HCT116 (cell line): Measurements from ENCODE around the gene WDR4. TPM values are rescaled to one million over a fixed set of nuclear protein-coding genes. Genes with fewer than 3 reads are reported as not detected.

Experiments used
- ATAC-seq: fragments of 200-7000 bp; cut with Tn5 transposase; 2 replicates; pipeline ENCODE4 v1.9.1; 2020; ENCODE audit warnings: mild to moderate bottlenecking, moderate library complexity
- BruUV-seq: library from RNA; stranded (reverse); fragments of 400-500 nt; replicated peaks from 2 replicates; lab custom pipeline; 2021; lab: Mats Ljungman, UMichigan
- CTCF ChIA-PET: fragments of 300-600 bp; sonication (Branson Sonifier 250); formaldehyde crosslinking; loops from one replicate; lab custom pipeline; 2021; ENCODE audit warnings: antibody characterized with exemption; lab: Charles Lee
- POLR2A ChIA-PET: fragments of 300-600, 350-600 bp; sonication (Branson Sonifier 250); formaldehyde crosslinking; loops from one replicate; lab custom pipeline; 2021; ENCODE audit warnings: antibody characterized with exemption; lab: Charles Lee
- RAD21 ChIA-PET, 2 experiments: fragments of 300-600 bp; sonication (Branson Sonifier 250); formaldehyde crosslinking; loops; one replicate each; lab custom pipeline; 2023; ENCODE audit warnings: low total read pairs in 2 of 2; ENCODE audit not compliant: uncharacterized antibody in 2 of 2, unreplicated experiment in 2 of 2, low non-redundant PET in 1 of 2; lab: Charles Lee
- DNase-seq: peaks from one replicate; pipeline ENCODE4 v3.0.0-alpha.2; 2010; ENCODE audit warnings: low read depth, low spot score
- H2AFZ ChIP-seq: fragments of 200-600 bp; shearing (Covaris generic), sonication (generic); 2 replicates; pipeline ENCODE4 v1.6.1; 2017; ENCODE audit warnings: low read depth, mixed run types, mixed read lengths, antibody characterized with exemption, low read length; ENCODE audit not compliant: poor library complexity, severe bottlenecking
- H3K27ac ChIP-seq: 2 replicates; pipeline ENCODE4 v1.5.1; 2012; ENCODE audit warnings: low read depth, low read length
- H3K27me3 ChIP-seq: fragments of 200-600 bp; sonication (generic); 2 replicates; pipeline ENCODE4 v1.6.1; 2016; ENCODE audit warnings: mixed run types, low read length, mixed read lengths; ENCODE audit not compliant: insufficient read depth
- H3K36me3 ChIP-seq, 2 experiments: fragments of 200-500 bp in 1 of 2; fragments of 200-600 bp in 1 of 2; sonication (Bioruptor generic) in 1 of 2; sonication (generic) in 1 of 2; 2 replicates each; pipeline versions ENCODE4 v1.5.1 to v1.6.1; 2014 to 2016; ENCODE audit warnings: low read length in 2 of 2, inconsistent platforms in 1 of 2, mixed read lengths in 1 of 2, mixed run types in 1 of 2; ENCODE audit not compliant: insufficient read depth in 2 of 2, control insufficient read depth in 1 of 2
- H3K4me1 ChIP-seq, 2 experiments: fragments of 200-600 bp in 1 of 2; sonication (generic) in 1 of 2; 2 replicates each; pipeline versions ENCODE4 v1.5.1 to v1.6.1; 2012 to 2017; ENCODE audit warnings: low read length in 2 of 2, inconsistent platforms in 1 of 2, mild to moderate bottlenecking in 1 of 2, mixed read lengths in 1 of 2, mixed run types in 1 of 2, moderate library complexity in 1 of 2; ENCODE audit not compliant: insufficient read depth in 2 of 2, control insufficient read depth in 1 of 2
- H3K4me2 ChIP-seq: fragments of 200-600 bp; sonication (generic); 2 replicates; pipeline ENCODE4 v1.6.1; 2017; ENCODE audit warnings: mixed run types, low read length, mixed read lengths
- H3K4me3 ChIP-seq, 2 experiments: fragments of 200-600 bp in 1 of 2; sonication (generic) in 1 of 2; replicated peaks in 1 of 2; 2 replicates each; pipeline ENCODE4 v1.5.1; 2011 to 2016; ENCODE audit warnings: low read length in 2 of 2, control low read depth in 1 of 2, low read depth in 1 of 2, mild to moderate bottlenecking in 1 of 2, mixed read lengths in 1 of 2, mixed run types in 1 of 2
- H3K79me2 ChIP-seq: fragments of 200-600 bp; sonication (generic); 2 replicates; pipeline ENCODE4 v1.6.1; 2017; ENCODE audit warnings: mild to moderate bottlenecking, mixed run types, low read length, moderate library complexity, mixed read lengths; ENCODE audit not compliant: insufficient read depth
- H3K9ac ChIP-seq: fragments of 200-600 bp; sonication (generic); 2 replicates; pipeline ENCODE4 v1.6.1; 2016; ENCODE audit warnings: low read length, mixed read lengths
- H3K9me2 ChIP-seq: fragments of 200-600 bp; sonication (generic), shearing (Covaris generic); 2 replicates; pipeline ENCODE4 v1.6.1; 2017; ENCODE audit warnings: mixed run types, mild to moderate bottlenecking, moderate library complexity; ENCODE audit not compliant: insufficient read depth
- H3K9me3 ChIP-seq, 2 experiments: fragments of 200-500 bp in 1 of 2; fragments of 200-600 bp in 1 of 2; sonication (Bioruptor generic) in 1 of 2; sonication (generic) in 1 of 2; 2 replicates each; pipeline ENCODE4 v1.6.1; 2014 to 2017; ENCODE audit warnings: low read length in 2 of 2, mixed read lengths in 2 of 2, inconsistent platforms in 1 of 2, low read depth in 1 of 2, mild to moderate bottlenecking in 1 of 2, mixed run types in 1 of 2, moderate library complexity in 1 of 2; ENCODE audit not compliant: control insufficient read depth in 1 of 2, insufficient read depth in 1 of 2
- H4K20me1 ChIP-seq: fragments of 200-600 bp; sonication (generic), shearing (Covaris generic); 2 replicates; pipeline ENCODE4 v1.6.1; 2017; ENCODE audit warnings: mixed run types, mild to moderate bottlenecking, moderate library complexity; ENCODE audit not compliant: insufficient read depth
- CBX3 ChIP-seq: IDR thresholded peaks from 2 replicates; pipeline ENCODE4 v1.6.1; 2012; ENCODE audit warnings: low read depth
- CEBPB ChIP-seq: IDR thresholded peaks from 2 replicates; pipeline ENCODE4 v1.6.1; 2012; ENCODE audit warnings: low read depth
- CTCF ChIP-seq, 3 experiments: fragments of 200-600 bp in 1 of 3; sonication (generic) in 1 of 3; IDR thresholded peaks in 2 of 3; conservative IDR thresholded peaks in 1 of 3; 2 replicates each; pipeline ENCODE4 v1.5.1; 2012 to 2017; ENCODE audit warnings: low read depth in 2 of 3, low read length in 2 of 3, antibody characterized with exemption in 1 of 3, borderline replicate concordance in 1 of 3, control low read depth in 1 of 3, mild to moderate bottlenecking in 1 of 3, mixed read lengths in 1 of 3, mixed run types in 1 of 3, moderate library complexity in 1 of 3; ENCODE audit not compliant: insufficient read depth in 1 of 3
- EGR1 ChIP-seq: IDR thresholded peaks from 2 replicates; pipeline ENCODE4 v1.6.1; 2012; ENCODE audit warnings: low read depth
- ELF1 ChIP-seq: IDR thresholded peaks from 2 replicates; pipeline ENCODE4 v1.6.1; 2012; ENCODE audit warnings: low read depth, borderline replicate concordance
- EZH2 ChIP-seq: fragments of 200-600 bp; sonication (generic); IDR thresholded peaks from 2 replicates; pipeline ENCODE4 v1.6.1; 2017; ENCODE audit warnings: antibody characterized with exemption, mixed run types
- EZH2phosphoT487 ChIP-seq: fragments of 200-600 bp; IDR thresholded peaks from 2 replicates; pipeline ENCODE4 v1.6.1; 2018; ENCODE audit warnings: antibody characterized with exemption, borderline replicate concordance
- JUND ChIP-seq: IDR thresholded peaks from 2 replicates; pipeline ENCODE4 v1.6.1; 2012
- POLR2A ChIP-seq: IDR thresholded peaks from 2 replicates; pipeline ENCODE4 v1.7.0; 2011; ENCODE audit warnings: borderline replicate concordance; ENCODE audit not compliant: insufficient read depth, insufficient read length; ENCODE audit errors: extremely low read depth
- POLR2AphosphoS5 ChIP-seq: IDR thresholded peaks from 2 replicates; pipeline ENCODE4 v1.6.1; 2011; ENCODE audit warnings: mild to moderate bottlenecking, low read depth, low read length, moderate library complexity
- REST ChIP-seq: IDR thresholded peaks from 2 replicates; pipeline ENCODE4 v1.6.1; 2012; ENCODE audit warnings: low read depth
- SIN3A ChIP-seq: IDR thresholded peaks from 2 replicates; pipeline ENCODE4 v1.6.1; 2012; ENCODE audit warnings: low read depth
- SP1 ChIP-seq: IDR thresholded peaks from 2 replicates; pipeline ENCODE4 v1.6.1; 2012; ENCODE audit warnings: low read depth
- ZBTB33 ChIP-seq: IDR thresholded peaks from 2 replicates; pipeline ENCODE4 v1.6.1; 2011; ENCODE audit warnings: mild to moderate bottlenecking, low read length, moderate library complexity; ENCODE audit not compliant: insufficient replicate concordance; ENCODE audit errors: extremely low read depth
- ZNF274 ChIP-seq: fragments of 200-500 bp; sonication (Bioruptor generic); IDR thresholded peaks from 2 replicates; pipeline ENCODE4 v1.6.1; 2014; ENCODE audit warnings: mild to moderate bottlenecking, low read depth, low read length, inconsistent platforms
- intact Hi-C: fragments of 100-400 bp; cut with micrococcal nuclease; formaldehyde crosslinking; loops from 2 replicates; pipeline ENCODE4 v1.10.0; 2022
- total RNA-seq: library from RNA; stranded (reverse); gene quantifications from one replicate; pipeline ENCODE4 v1.2.1, GENCODE V29; 2021; ENCODE audit not compliant: unreplicated experiment

Gene WDR4
- total RNA-seq, 1 experiment from 2014 or later = 34.8 TPM

GRCh38 chr21:42873096-42873495, 6.2 kb downstream of the WDR4 start (continued):
- TF ChIP-seq REST = no peak
- no peak for TF ChIP-seq POLR2A
- no peak for TF ChIP-seq ELF1
- no peak for TF ChIP-seq ZNF274
- no peak for TF ChIP-seq EZH2phosphoT487

- H3K9ac ChIP-seq = no peak overlapping the region
- CTCF ChIA-PET = no interaction called here
- TF ChIP-seq EGR1 = no peak
- no peak for TF ChIP-seq JUND
- no peak for TF ChIP-seq EZH2
- no peak for TF ChIP-seq CEBPB
- TF ChIP-seq SP1 = no peak
- no peak for TF ChIP-seq REST
- no peak for TF ChIP-seq ZBTB33
- no peak for TF ChIP-seq SIN3A
- no peak for TF ChIP-seq CBX3
- no peak for TF ChIP-seq POLR2AphosphoS5
- TF ChIP-seq CTCF (IDR thresholded peaks at IDR 0.05 in 2 of 3, conservative IDR thresholded peaks at IDR 0.05 in 1 of 3; ENCODE audit: borderline replicate concordance in 1 of 3, insufficient read depth in 1 of 3, low read depth in 2 of 3, low read length in 2 of 3) = no peak
Observed at GRCh38 chr21:42868196-42868595, 11.1 kb downstream of the WDR4 start.

More at GRCh38 chr21:42868196-42868595, 11.1 kb downstream of the WDR4 start:
- Histone ChIP-seq H3K4me2 (no peak overlapping the region), H3K9me2 (no peaks in the 10 kb centered on the region), H3K9me3 (no peaks in the 10 kb centered on the region), H3K4me3 (no peak overlapping the region), H4K20me1 (no peaks in the 10 kb centered on the region; the same call in 1 of the 2 replicates), H3K79me2 (peaks cover 100% of the 10 kb centered on the region), H3K27me3 (no peaks in the 10 kb centered on the region), H3K4me1 (no peaks in the 10 kb centered on the region), H3K27ac (no peak overlapping the region), H2AFZ (no peak overlapping the region), H3K36me3 (peaks cover 32 to 76% of the 10 kb centered on the region in 2 experiments)
- RAD21 ChIA-PET = no interaction called here
- ATAC-seq (no peak), DNase-seq (no peak)
- intact Hi-C loops = loop anchor here (10.0 kb wide), 1 partner anchor 983 kb away; no protein-coding TSS in a partner anchor
- BruUV-seq = no TSS peak
- POLR2A ChIA-PET = no interaction called here
